T-cell (primary cell): Measurements from ENCODE around the gene MATR3. TPM values are rescaled to one million over a fixed set of nuclear protein-coding genes. Genes with fewer than 3 reads are reported as not detected.

Experiments
- ATAC-seq, 4 experiments: fragments of 200-7000 bp in 3 of 4; fragments of 150-1000 bp in 1 of 4; cut with Tn5 transposase; replicated peaks in 1 of 4; 1 replicate in 3 of 4; 2 replicates in 1 of 4; pipeline ENCODE4 v1.10.0; 2021; ENCODE audit warnings: moderate library complexity in 3 of 4, mild to moderate bottlenecking in 2 of 4, moderate number of reproducible peaks in 1 of 4
- CTCF ChIA-PET, 2 donors: fragments of 300-600 bp; sonication (Branson Sonifier 250); formaldehyde crosslinking; loops; one replicate each; lab custom pipeline; 2022; ENCODE audit warnings: antibody characterized with exemption in 2 of 2; lab: Charles Lee
- POLR2A ChIA-PET, 2 donors: fragments of 300-600 bp; sonication (Branson Sonifier 250); formaldehyde crosslinking; loops; one replicate each; lab custom pipeline; 2022; ENCODE audit warnings: antibody characterized with exemption in 2 of 2; lab: Charles Lee
- DNase-seq, 35 experiments: peaks; one replicate each; pipeline versions ENCODE4 v3.0.0 to v3.0.0-alpha.2; 2013 to 2023
- H3K27ac ChIP-seq: one replicate; pipeline ENCODE4 v1.5.1; 2013; ENCODE audit warnings: low read length
- H3K27me3 ChIP-seq, 2 experiments: replicated peaks in 1 of 2; 1 replicate in 1 of 2; 2 replicates in 1 of 2; pipeline versions ENCODE4 v1.6.1 to v1.7.0; 2013; ENCODE audit warnings: low read length in 1 of 2, mixed read lengths in 1 of 2; ENCODE audit not compliant: control insufficient read depth in 2 of 2, insufficient read depth in 2 of 2; ENCODE audit errors: extremely low read depth in 1 of 2
- H3K36me3 ChIP-seq, 2 donors: 1 replicate in 1 of 2; 2 replicates in 1 of 2; pipeline versions ENCODE4 v1.6.1 to v1.7.0; 2013; ENCODE audit warnings: low read length in 1 of 2; ENCODE audit not compliant: control insufficient read depth in 2 of 2, insufficient read depth in 1 of 2; ENCODE audit errors: extremely low read depth in 1 of 2
- H3K4me1 ChIP-seq, 2 experiments: 1 replicate in 1 of 2; 2 replicates in 1 of 2; pipeline versions ENCODE4 v1.6.1 to v1.7.0; 2013; ENCODE audit warnings: low read length in 2 of 2, mixed read lengths in 1 of 2; ENCODE audit not compliant: insufficient read depth in 2 of 2, control insufficient read depth in 1 of 2; ENCODE audit errors: extremely low read depth in 1 of 2
- H3K4me3 ChIP-seq, 2 donors: 1 replicate in 1 of 2; 2 replicates in 1 of 2; pipeline versions ENCODE4 v1.5.1 to v1.7.0; 2013; ENCODE audit warnings: mild to moderate bottlenecking in 2 of 2, low read length in 1 of 2, moderate library complexity in 1 of 2; ENCODE audit not compliant: control insufficient read depth in 1 of 2; ENCODE audit errors: extremely low read depth in 1 of 2
- H3K9me3 ChIP-seq: 2 replicates; pipeline ENCODE4 v1.7.0; 2013
- H3K27ac Mint-ChIP-seq, 2 donors: one replicate each; pipeline ENCODE4 v1.8.0; 2020 to 2021; ENCODE audit warnings: mild to moderate bottlenecking in 2 of 2, mixed read lengths in 2 of 2
- H3K27me3 Mint-ChIP-seq, 2 donors: one replicate each; pipeline ENCODE4 v1.8.0; 2021 to 2022; ENCODE audit warnings: mixed read lengths in 2 of 2
- H3K36me3 Mint-ChIP-seq: one replicate; pipeline ENCODE4 v1.8.0; 2021; ENCODE audit warnings: mixed read lengths
- H3K4me1 Mint-ChIP-seq, 3 donors: one replicate each; pipeline ENCODE4 v1.8.0; 2020 to 2022; ENCODE audit warnings: mixed read lengths in 3 of 3, mild to moderate bottlenecking in 1 of 3
- H3K4me3 Mint-ChIP-seq, 3 donors: one replicate each; pipeline ENCODE4 v1.8.0; 2020 to 2022; ENCODE audit warnings: mild to moderate bottlenecking in 3 of 3, mixed read lengths in 3 of 3, moderate library complexity in 3 of 3
- H3K9me3 Mint-ChIP-seq, 3 donors: one replicate each; pipeline ENCODE4 v1.8.0; 2020 to 2022; ENCODE audit warnings: mixed read lengths in 3 of 3
- WGBS: methylation state at CpG from one replicate; pipeline ENCODE4 v1.1.5; 2013; ENCODE audit warnings: missing lambda C conversion rate; ENCODE audit not compliant: insufficient coverage; 5-methylcytosine and 5-hydroxymethylcytosine counted together
- total RNA-seq, 35 experiments: library from RNA in 6 of 35; stranded (reverse) in 6 of 35; fragments of 120-200 nt in 1 of 35; gene quantifications; one replicate each; pipeline versions ENCODE4 v1.2.1 to v1.2.4 and lab custom pipeline; 2013 to 2026

Gene MATR3
- total RNA-seq, 5 donors from 2014 or later (not counting 1 experiment from before 2014, with no cell fraction given) = 187 to 359 (median 200) TPM

- Mint-ChIP-seq H3K36me3 (peaks cover 25% of the 10 kb centered on the region), H3K4me3 (no peak overlapping the region), H3K4me1 (peaks cover 46 to 58% (median 53%) of the 10 kb centered on the region in 3 donors), H3K27ac (peak overlapping the region in 1 of 2 donors; percentile 14), H3K27me3 (no peaks in the 10 kb centered on the region), H3K9me3 (no peaks in the 10 kb centered on the region)
- Histone ChIP-seq H3K27ac (no peak overlapping the region), H3K4me1 (peaks cover 4 to 16% of the 10 kb centered on the region in 2 experiments), H3K4me3 (no peak overlapping the region), H3K36me3 (peaks cover 9 to 43% of the 10 kb centered on the region in 2 donors), H3K27me3 (no peaks in the 10 kb centered on the region), H3K9me3 (no peaks in the 10 kb centered on the region)
- POLR2A ChIA-PET = interaction anchor here in 1 of 2 donors (0.6 kb wide), 1 partner anchor 37 kb away, joined by 7 read pairs; no protein-coding TSS in a partner anchor
- no peak for DNase-seq
- WGBS = no CpG with 5 or more reads among the region's 1 CpG
- ATAC-seq = no peak
- CTCF ChIA-PET = interaction anchor here in 1 of 2 donors (0.5 kb wide), 1 partner anchor 125 kb away, joined by 5 read pairs; no protein-coding TSS in a partner anchor
These were observed 20.7 kb downstream of the MATR3 start for GRCh38 chr5:139314276-139314675.

- POLR2A ChIA-PET = no interaction called here
- no CpG with 5 or more reads among the region's 3 CpGs for WGBS
- Histone ChIP-seq H3K9me3 (no peaks in the 10 kb centered on the region), H3K27ac (no peak overlapping the region), H3K4me3 (no peak overlapping the region), H3K4me1 (peaks cover 4 to 16% of the 10 kb centered on the region in 2 experiments), H3K36me3 (peaks cover 11 to 50% of the 10 kb centered on the region in 2 donors), H3K27me3 (no peaks in the 10 kb centered on the region)
- peaks cover 25% of the 10 kb centered on the region for H3K36me3 Mint-ChIP-seq
- H3K27ac Mint-ChIP-seq = no peak overlapping the region
- ATAC-seq (no peak), DNase-seq (no peak)
- H3K4me3 Mint-ChIP-seq = no peak overlapping the region
- no peaks in the 10 kb centered on the region for H3K9me3 Mint-ChIP-seq
- no peaks in the 10 kb centered on the region for H3K27me3 Mint-ChIP-seq
- CTCF ChIA-PET = interaction anchor here in 1 of 2 donors (0.5 kb wide), 1 partner anchor 124 kb away, joined by 5 read pairs; no protein-coding TSS in a partner anchor
- H3K4me1 Mint-ChIP-seq = peaks cover 38 to 49% (median 44%) of the 10 kb centered on the region in 3 donors
These were observed 21.6 kb downstream of the MATR3 start for GRCh38 chr5:139315056-139315615.

- H3K36me3 ChIP-seq = peaks cover 3 to 17% of the 10 kb centered on the region in 2 donors
- Mint-ChIP-seq H3K4me3 (no peak overlapping the region), H3K27ac (peak overlapping the region in 1 of 2 donors; percentile 71), H3K9me3 (no peaks in the 10 kb centered on the region), H3K36me3 (peaks cover 9% of the 10 kb centered on the region), H3K4me1 (peaks cover 12 to 24% (median 15%) of the 10 kb centered on the region in 3 donors), H3K27me3 (no peaks in the 10 kb centered on the region)
- H3K27ac ChIP-seq = no peak overlapping the region
- ChIA-PET CTCF (interaction anchor here in 1 of 2 donors (0.6 to 0.7 kb wide), 3 partner anchors 11 to 737 kb away, joined by 3 read pairs; no protein-coding TSS in a partner anchor), POLR2A (interaction anchor here (0.5 to 1.1 kb wide), 3 partner anchors 14 to 1109 kb away, joined by 4 to 9 read pairs (median 9); no protein-coding TSS in a partner anchor)
- 67% methylated on average over 1 of the region's 6 CpGs for WGBS
- peak in 3 of 4 experiments; percentile 23 to 40 (median 29) for ATAC-seq
- H3K4me3 ChIP-seq = no peak overlapping the region
- no peaks in the 10 kb centered on the region for H3K27me3 ChIP-seq
- peaks cover under 1 to 3% of the 10 kb centered on the region in 2 experiments for H3K4me1 ChIP-seq
- no peaks in the 10 kb centered on the region for H3K9me3 ChIP-seq
- peak in 2 of 35 experiments; percentile 24 to 27 for DNase-seq
These were observed 42.3 kb downstream of the MATR3 start for GRCh38 chr5:139335811-139336210.

GRCh38 chr5:139340051-139340450 is 46.5 kb downstream of the MATR3 start:
- ChIA-PET CTCF (no interaction called here), POLR2A (interaction anchor here in 1 of 2 donors (0.7 kb wide), 2 partner anchors 27 to 796 kb away, joined by 3 to 6 read pairs; no protein-coding TSS in a partner anchor)
- DNase-seq (no peak), ATAC-seq (no peak)
- peaks cover 14% of the 10 kb centered on the region for H3K36me3 Mint-ChIP-seq
- no peak overlapping the region for H3K4me3 ChIP-seq
- H3K36me3 ChIP-seq = no peaks in the 10 kb centered on the region
- no peaks in the 10 kb centered on the region for H3K9me3 ChIP-seq
- peaks cover 0 to 3% of the 10 kb centered on the region in 2 experiments for H3K27me3 ChIP-seq
- H3K4me1 ChIP-seq = peaks cover 23 to 26% of the 10 kb centered on the region in 2 experiments
- peaks cover 51 to 59% (median 52%) of the 10 kb centered on the region in 3 donors for H3K4me1 Mint-ChIP-seq
- H3K9me3 Mint-ChIP-seq = no peaks in the 10 kb centered on the region
- no peaks in the 10 kb centered on the region for H3K27me3 Mint-ChIP-seq
- H3K27ac Mint-ChIP-seq = no peak overlapping the region
- peak overlapping the region in 2 of 3 donors; percentile 36 to 100 for H3K4me3 Mint-ChIP-seq
- no CpG with 5 or more reads among the region's 2 CpGs for WGBS
- H3K27ac ChIP-seq = no peak overlapping the region

- ChIA-PET CTCF (interaction anchor here (0.6 to 1.6 kb wide), 8 partner anchors 10 to 762 kb away, joined by 3 to 7 read pairs (median 6); partner anchors contain the start of gene MATR3 (in 1 of the 2)), POLR2A (interaction anchor here (0.7 to 1.6 kb wide), 7 partner anchors 9 to 891 kb away, joined by 3 to 12 read pairs (median 5); partner anchors contain the start of gene MATR3 (in 1 of the 2))
- H3K4me1 Mint-ChIP-seq = peaks cover 55 to 61% (median 60%) of the 10 kb centered on the region in 3 donors
- H3K27me3 Mint-ChIP-seq = no peaks in the 10 kb centered on the region
- Histone ChIP-seq H3K27me3 (peaks cover 0 to 3% of the 10 kb centered on the region in 2 experiments), H3K36me3 (no peaks in the 10 kb centered on the region), H3K27ac (peak overlapping the region; percentile 99), H3K4me3 (peak overlapping the region; percentile 99 to 100), H3K9me3 (no peaks in the 10 kb centered on the region), H3K4me1 (peaks cover 23 to 32% of the 10 kb centered on the region in 2 experiments)
- DNase-seq (no peak), ATAC-seq (peak in 3 of 4 experiments; percentile 12 to 17 (median 13))
- peak overlapping the region; percentile 98 to 100 (median 100) for H3K4me3 Mint-ChIP-seq
- H3K27ac Mint-ChIP-seq = peak overlapping the region; percentile 99
- H3K9me3 Mint-ChIP-seq = no peaks in the 10 kb centered on the region
- 2% methylated on average over 15 of the region's 17 CpGs for WGBS
- peaks cover 18% of the 10 kb centered on the region for H3K36me3 Mint-ChIP-seq
These were observed 47.7 kb downstream of the MATR3 start for GRCh38 chr5:139341187-139341688.
